Middle frontal gyrus (tissue), 1 donor: ENCODE data around the gene ZNF586.
"Not testable (repeated sequence)": the region's sequence is repeated elsewhere in the genome, so short reads cannot be mapped to it uniquely, and the experiment has no call there.

ENCODE experiments used
- DNase-seq: peaks from one replicate; pipeline ENCODE4 v3.0.0-alpha.2; 2015; ENCODE audit warnings: low spot score; ENCODE audit errors: extremely low spot score

The ZNF586 gene

DNA sequence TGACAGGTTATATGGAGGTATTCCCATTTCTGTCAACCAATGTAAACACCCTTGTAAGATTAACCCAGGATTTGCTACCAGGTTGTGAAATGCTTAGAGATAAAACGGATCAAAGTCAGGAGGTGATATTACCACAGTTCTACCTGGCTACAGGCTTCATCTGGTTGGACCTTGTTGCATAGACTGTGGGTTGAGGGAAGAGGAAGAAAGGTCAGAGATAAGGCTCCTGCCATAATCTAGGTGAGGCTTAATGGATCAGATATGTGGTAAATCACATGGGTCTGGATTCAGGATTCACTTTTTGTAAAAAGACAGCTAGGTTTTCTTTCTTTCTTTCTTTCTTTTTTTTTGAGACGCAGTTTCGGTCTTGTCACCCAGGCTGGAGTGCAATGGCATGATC lies 52.0 kb downstream of the ZNF586 start:
- DNase-seq = not testable (repeated sequence)

DNA sequence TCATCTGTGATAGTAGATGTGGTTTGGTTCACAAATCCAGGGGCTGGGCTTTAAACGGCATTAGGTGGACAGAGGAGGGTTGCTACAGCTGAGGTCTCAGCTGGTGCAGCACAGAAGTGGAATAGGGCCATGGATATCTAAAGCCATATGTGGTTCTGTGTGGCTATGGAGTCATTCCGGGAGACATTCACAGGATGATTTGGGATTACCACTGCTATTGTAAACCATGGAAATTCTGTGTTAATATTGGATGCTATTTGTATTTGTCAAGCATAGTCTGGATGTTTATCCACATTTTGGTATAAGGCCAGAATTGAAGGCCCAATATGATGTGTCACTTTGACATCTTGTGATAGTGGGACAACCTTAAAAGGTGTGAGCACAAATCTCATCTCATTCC lies 53.7 kb downstream of the ZNF586 start:
- not testable (repeated sequence) for DNase-seq

DNA sequence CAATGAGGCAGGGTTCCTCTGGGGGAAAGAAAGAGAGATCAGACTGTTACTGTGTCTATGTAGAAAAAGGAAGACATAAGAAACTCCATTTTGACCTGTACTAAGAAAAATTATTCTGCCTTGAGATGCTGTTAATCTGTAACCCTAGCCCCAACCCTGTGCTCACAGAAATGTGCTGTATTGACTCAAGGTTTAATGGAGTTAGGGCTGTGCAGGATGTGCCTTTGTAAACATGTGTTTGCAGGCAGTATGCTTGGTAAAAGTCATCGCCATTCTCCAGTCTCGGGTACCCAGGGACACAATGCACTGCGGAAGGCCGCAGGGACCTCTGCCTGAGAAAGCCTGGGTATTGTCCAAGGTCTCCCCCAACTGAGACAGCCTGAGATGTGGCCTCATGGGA lies 54.1 kb downstream of the ZNF586 start:
- not testable (repeated sequence) for DNase-seq

DNA sequence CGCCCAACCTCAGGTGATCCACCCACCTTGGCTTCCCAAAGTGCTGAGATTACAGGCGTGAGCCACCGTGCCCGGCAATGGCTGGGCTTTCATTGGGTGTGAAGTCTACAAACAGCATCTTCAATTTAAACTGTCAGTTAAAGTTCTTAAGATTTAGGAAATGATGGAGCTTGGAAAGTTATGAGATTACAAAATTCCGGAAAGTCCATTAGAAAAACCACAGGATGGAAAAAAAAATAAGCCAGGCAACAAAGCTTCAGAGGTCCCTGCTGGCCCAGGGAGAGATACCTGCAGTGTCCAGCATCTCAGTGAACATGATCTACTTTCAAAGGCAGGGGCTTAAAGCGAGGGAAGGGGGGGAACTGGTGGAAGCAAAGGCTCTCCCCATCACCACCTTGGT lies 56.0 kb downstream of the ZNF586 start:
- no peak for DNase-seq

GRCh38 chr19:57829316-57829715 lies 59.8 kb downstream of the ZNF586 start:
- no peak for DNase-seq

DNA sequence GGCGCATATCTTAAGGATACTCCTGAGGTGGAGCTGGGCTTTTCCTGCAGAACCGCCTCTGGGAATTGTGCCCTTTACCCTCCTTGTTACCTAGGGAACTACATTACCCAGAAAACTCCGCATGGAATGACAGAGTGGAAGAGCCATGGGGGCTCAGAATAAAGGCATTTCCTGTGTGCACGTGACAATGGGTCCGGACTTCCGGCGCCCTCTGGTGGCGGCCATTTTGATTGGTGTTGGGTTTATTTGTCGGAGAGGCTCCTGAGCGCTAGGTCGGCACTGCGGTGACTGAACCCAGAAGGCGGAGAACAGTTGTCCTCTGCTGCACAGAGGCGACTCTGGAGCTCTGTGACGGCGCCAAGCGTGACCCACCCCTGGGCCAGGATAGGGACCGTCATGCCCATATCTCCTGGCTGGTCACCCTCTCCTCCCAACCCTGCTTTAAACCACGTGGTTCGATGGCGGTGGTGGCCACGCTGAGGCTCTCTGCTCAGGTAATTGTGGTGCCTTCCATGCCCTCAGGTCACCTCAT lies 60.7 kb downstream of the ZNF586 start, which contains the start of gene ZNF587B:
Gene ZNF587B, plus strand, starts transcription at position 229 of the 532 bp plus-strand sequence. Its CDS starts 230 bp downstream, at position 459.
- DNase-seq = peak; percentile 60
